ENCODE measurements around the gene MAP3K13.
"Not testable (repeated sequence)": the region's sequence is repeated elsewhere in the genome, so short reads cannot be mapped to it uniquely, and the experiment has no call there.

Gene MAP3K13

DNA sequence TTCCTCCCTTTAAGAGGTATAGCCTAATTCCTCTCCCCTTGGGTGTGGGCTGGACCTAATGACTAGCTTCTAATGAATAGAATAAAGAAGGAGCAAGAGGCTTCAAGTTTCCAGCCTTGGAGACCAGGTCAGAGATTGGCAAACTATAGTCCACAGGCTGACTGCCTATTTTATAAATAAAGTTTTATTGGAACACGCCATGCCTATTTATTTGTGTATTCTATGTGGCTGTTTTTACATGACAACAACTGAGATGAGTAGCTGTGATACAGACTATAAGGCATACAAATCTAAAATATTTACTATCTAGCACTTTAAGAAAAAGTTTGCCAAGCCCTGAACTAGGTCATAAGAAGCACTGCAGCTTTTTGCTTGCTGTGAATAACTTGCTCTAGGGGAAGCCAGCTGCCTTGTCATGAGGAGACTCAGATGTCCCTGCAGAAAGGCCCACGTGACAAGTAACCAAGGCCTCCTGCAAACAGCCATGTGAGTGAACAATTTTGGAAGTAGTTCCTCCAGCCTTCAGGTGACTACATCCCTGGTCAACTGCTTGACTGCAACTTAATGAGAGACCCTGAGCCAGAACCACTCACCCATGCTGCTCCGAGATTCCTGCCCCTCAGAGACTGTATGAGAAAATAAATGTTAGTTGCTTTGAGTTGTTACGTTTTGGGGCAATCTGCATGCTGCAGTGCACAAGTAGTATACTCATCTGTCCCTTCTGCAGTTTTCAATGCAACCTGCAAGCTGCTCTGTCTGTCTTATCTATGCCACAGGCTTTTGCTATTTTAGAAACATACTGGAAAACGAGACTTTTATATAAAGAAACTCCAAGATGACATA is 21.1 kb upstream of the MAP3K13 start:
- no peak for DNase-seq (ENCODE audit: low read depth)

- DNase-seq (ENCODE audit: low read depth), result no peak
These were observed 20.3 kb upstream of the MAP3K13 start for GRCh38 chr3:185342459-185343174.

DNA sequence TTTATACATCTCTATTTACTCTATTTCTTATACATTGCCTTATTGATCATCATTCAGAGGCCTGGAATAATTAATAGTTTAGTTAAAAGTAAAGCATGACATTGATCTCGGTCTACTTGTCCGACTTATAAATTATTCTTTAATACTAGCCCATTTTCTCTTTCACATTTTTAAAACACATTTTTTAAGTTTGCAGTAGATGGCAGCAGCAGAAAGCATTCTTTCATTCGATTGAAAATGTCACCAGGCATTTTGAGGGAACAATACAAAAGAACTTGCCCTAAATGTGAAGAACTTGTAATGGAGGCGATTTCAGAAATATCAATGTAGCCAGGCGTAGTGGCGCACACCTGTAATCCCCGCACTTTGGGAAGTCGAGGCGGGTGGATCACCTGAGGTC is 15.5 kb upstream of the MAP3K13 start:
- DNase-seq (ENCODE audit: low read depth), result no peak

GRCh38 chr3:185350841-185351240 is 12.1 kb upstream of the MAP3K13 start:
- no peak for DNase-seq (ENCODE audit: low read depth)

GRCh38 chr3:185351396-185351795 is 11.5 kb upstream of the MAP3K13 start:
- no peak for DNase-seq (ENCODE audit: low read depth)

DNA sequence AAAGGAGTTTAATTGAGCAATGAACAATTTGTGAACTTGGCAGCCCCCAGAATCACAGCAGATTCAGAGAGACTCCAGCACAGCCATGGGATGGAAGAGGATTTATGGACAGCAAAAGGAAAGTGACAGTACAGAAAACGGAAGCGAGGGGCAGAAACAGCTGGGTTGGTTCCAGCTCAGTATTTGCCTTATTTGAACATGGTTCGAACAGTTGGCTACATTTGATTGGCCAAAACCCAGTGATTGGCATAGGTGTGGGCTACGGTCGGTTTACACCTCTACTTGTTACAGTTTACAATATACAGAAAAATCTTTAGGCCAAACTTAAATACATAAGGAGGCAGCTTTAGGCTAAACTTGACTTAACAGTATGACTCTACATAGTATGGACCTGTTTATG is 9.7 kb upstream of the MAP3K13 start:
- no peak for DNase-seq (ENCODE audit: low read depth)

GRCh38 chr3:185353823-185354614 is 8.9 kb upstream of the MAP3K13 start:
- no peak for DNase-seq (ENCODE audit: low read depth)

GRCh38 chr3:185356499-185356898 is 6.4 kb upstream of the MAP3K13 start:
- DNase-seq (ENCODE audit: low read depth), result no peak

DNA sequence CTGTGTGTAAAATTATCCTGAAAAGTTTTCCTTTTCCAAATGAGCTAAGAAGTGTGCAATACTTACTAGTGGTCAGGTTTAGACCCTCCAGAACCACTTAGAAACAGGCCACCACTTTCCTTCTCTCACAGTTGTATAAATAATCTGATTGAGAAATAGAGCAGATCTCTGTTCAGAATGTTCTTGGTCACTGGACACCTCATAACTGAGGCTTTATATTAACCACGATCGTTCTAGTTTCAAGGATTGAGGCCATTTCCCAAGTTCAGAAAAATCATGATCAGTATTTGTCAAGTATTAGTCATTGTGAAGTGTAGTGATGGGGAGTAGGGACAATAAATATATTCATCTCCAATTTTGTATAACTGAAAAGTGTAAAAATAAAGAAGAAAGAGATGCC is 1.0 kb upstream of the MAP3K13 start:
- no peak for DNase-seq (ENCODE audit: low read depth)

- no peak for DNase-seq (ENCODE audit: low read depth)
These were observed 797 bp downstream of the MAP3K13 start for GRCh38 chr3:185363662-185364203.

DNA sequence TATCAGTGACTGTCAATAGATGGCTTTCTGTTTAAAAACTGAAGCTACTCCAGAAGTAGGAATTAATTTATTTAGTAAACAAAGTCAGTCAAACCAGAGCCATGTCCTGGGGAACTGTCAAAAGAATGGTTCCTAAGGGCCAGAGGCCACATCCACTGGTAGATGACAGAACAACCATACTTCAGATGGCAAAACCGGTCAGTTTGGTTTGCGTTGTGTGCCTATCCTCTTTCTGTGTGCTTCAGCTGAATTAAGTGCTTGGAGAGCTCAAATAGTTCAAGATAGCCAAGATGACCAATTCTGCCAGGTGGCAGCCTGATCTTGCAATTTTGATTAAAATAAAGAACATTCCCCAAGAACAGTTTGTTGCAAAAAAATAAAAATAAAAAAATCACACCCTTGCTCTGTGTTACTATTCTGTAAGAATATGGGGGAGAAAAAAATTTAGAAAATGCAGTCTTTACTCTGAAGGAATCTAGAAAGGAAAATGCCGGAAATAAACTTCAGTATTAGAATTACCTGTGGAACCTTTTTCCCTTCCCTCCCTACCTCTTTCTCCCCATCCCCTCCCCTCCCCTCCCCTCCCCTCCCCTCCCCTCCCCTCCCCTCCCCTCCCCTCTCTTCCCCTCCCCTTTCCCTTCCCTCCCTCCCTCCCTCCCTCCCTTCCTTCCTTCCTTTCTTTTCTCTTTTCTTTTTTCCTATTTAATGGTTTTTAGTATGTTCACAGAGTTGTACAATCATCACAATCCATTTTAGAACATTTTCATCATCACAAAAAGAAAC is 2.5 kb downstream of the MAP3K13 start:
- no peak for DNase-seq (ENCODE audit: low read depth)

DNA sequence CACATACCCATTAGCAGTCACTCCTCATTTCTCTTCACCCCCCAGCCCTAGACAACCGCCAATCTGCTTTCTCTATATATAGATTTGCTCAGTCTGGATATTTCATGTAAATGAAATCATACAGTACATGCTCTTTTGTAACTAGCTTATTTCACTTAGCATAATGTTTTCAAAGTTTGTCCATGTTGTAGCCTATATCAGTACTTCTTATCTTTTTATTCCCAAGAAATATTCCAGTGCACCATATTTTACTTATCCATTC is 3.1 kb downstream of the MAP3K13 start:
- DNase-seq (ENCODE audit: low read depth), result no peak

DNA sequence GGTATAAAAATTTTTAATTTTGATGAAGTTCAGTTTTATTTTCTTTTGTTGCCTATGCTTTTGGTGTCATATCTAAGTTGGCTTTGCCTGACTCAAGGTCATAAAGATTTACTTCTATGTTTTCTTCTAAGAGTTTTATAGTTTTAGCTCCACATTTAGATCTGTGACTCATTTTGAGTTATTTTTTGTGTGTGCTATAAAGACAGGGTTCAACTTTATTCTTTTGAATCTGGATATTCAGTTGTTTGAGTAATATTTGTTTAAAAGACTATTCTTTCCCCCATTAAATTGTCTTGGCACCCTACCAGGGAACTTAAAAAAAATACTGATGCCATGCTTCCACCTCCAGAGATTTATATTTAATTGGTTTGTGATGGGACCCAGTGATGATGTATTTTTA is 4.0 kb downstream of the MAP3K13 start:
- no peak for DNase-seq (ENCODE audit: low read depth)

DNA sequence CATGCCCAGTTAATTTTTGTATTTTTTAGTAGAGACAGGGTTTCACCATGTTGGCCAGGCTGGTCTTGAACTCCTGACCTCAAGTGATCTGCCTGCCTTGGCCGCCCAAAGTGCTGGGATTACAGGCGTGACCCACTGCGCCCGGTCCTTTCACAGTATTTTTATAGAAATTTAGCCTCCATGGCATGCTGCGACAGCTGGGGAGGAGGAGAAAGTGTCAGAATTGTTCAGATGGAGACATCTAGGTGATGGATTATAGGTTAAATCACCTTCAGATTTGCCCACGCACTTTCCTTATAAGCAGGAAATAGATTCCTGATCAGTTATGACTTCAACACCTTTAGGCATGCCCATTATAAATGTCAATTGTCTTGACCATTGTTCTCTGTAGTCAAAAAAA is 7.4 kb downstream of the MAP3K13 start:
- not testable (repeated sequence) for DNase-seq (ENCODE audit: low read depth)

DNA sequence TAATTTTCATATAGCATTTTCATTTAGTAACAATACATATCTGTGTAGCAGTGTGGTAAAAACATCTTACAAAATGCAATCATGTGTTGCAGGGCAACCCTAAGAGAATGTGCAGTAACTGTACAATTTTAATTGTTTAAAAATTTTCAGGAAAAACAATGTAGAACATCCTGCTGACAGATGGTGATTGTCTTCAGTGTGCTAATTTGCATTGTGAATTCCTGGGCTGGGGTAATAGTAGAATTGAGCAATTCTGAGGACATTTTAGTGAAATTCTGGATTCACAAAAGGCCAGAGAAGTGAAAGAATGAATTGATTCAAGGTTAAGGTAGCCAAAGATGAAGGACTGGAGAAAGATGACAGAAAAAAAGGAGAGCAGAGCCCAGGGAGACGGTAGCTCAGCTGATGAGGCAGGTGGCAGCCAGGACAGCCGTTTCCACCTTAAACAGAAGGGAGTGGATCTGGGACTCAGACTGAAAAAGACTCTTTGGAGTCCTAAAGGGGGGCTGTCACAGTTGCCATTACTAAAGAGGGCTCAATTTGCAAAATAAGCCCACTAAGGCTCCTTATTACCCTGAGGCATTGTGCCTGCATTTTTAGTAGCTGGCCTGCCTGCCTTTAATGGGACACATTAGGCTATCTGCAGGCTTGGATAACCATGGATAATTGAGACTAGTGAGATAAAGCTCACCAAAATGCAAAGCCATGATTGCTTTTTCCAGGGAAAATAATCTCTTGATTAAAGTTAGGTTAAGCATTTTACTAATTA is 8.6 kb downstream of the MAP3K13 start:
- DNase-seq (ENCODE audit: low read depth), result no peak

DNA sequence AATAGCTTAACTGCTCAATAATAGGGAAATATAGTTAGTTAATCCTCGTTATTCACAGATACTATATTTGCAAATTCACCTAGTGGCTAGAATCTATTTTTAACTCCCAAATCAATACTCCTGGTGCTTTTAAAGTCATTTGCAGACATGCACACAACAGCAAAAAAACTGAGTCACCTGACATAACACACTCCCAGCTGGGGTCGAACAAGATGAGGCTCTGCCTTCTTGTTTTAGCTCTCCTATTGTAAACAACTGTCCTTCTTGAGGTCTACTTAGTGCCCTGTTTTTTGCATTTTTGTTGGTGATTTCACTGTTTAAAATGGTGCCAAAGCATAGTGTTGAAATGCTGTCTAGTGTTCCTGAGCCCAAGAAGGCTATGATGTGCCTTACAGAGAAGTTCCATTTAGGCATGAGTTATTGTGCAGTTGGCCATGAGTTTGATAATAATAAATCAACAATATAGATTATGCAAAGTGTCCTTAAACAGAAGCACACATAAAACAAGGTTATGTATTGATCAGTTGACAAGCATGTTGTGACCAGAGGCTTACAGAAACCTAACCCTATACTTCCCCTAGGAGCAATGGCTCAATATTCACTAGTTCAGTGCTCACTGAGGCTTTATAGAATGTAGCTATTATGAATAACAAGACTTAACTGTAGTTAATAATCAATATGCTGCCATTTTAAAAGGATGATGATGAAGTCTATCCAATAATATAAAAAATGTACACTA is 18.6 kb downstream of the MAP3K13 start:
- no peak for DNase-seq (ENCODE audit: low read depth)

DNA sequence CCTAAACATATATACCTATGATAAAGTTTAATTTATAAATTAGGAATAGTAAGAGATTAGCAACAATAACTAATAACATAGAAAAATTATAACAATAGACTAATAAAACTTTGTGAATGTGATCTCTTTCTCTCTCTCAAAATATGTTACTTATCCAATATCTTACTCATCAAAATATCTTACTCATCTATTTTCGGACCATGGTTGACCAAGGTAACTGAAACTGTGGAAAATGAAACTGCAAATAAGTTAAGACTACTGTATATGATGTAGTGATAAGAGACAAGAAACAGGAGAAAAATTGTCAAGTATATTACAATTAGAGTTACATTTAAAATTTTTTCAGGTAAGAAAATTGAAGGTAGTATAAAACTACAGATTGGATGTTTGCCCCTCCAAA is 19.2 kb downstream of the MAP3K13 start:
- no peak for DNase-seq (ENCODE audit: low read depth)

GRCh38 chr3:185386515-185386914 is 23.6 kb downstream of the MAP3K13 start:
- DNase-seq (ENCODE audit: low read depth), result not testable (repeated sequence)

- DNase-seq (ENCODE audit: low read depth), result no peak
These were observed 24.7 kb downstream of the MAP3K13 start for GRCh38 chr3:185387646-185388045.

GRCh38 chr3:185393055-185393454 is 30.1 kb downstream of the MAP3K13 start:
- no peak for DNase-seq (ENCODE audit: low read depth)
